HG03045 (cell line): Measurements from ENCODE around the gene MYO5B.

ENCODE experiments used
- ATAC-seq: cut with Tn5 transposase; IDR thresholded peaks from one replicate; pipeline ENCODE4 v1.9.1; 2021; ENCODE audit warnings: mild to moderate bottlenecking, moderate library complexity; ENCODE audit not compliant: unreplicated experiment

The MYO5B gene

GRCh38 chr18:49778826-49779465, 416.0 kb downstream of the MYO5B start:
- no peak for ATAC-seq
